SU-DHL-6 (cell line): ENCODE data around the gene GRID1.

Source experiments
- CTCF ChIP-seq: fragments of 200-600 bp; sonication (generic); IDR thresholded peaks from one replicate; pipeline ENCODE4 v1.5.1; 2017; ENCODE audit warnings: antibody characterized with exemption, mild to moderate bottlenecking, low read length, moderate library complexity; ENCODE audit not compliant: insufficient read depth, poor library complexity, severe bottlenecking
- EZH2phosphoT487 ChIP-seq: fragments of 200-600 bp; sonication (generic), shearing (Covaris generic); conservative IDR thresholded peaks from 2 replicates; pipeline ENCODE4 v1.6.1; 2018; ENCODE audit warnings: mild to moderate bottlenecking, antibody characterized with exemption, low read length, moderate library complexity, mixed read lengths

- no peak for TF ChIP-seq CTCF
- no peak for TF ChIP-seq EZH2phosphoT487
Measured at GRCh38 chr10:86083206-86083605, 283.4 kb downstream of the GRID1 start.
